HG03575 (cell line): ENCODE data around the gene FNDC5.

ENCODE experiments used
- ATAC-seq: cut with Tn5 transposase; IDR thresholded peaks from one replicate; pipeline ENCODE4 v1.9.1; 2021; ENCODE audit not compliant: unreplicated experiment, insufficient number of reproducible peaks, low FRiP score; ENCODE audit errors: extremely low read depth

Gene FNDC5

DNA sequence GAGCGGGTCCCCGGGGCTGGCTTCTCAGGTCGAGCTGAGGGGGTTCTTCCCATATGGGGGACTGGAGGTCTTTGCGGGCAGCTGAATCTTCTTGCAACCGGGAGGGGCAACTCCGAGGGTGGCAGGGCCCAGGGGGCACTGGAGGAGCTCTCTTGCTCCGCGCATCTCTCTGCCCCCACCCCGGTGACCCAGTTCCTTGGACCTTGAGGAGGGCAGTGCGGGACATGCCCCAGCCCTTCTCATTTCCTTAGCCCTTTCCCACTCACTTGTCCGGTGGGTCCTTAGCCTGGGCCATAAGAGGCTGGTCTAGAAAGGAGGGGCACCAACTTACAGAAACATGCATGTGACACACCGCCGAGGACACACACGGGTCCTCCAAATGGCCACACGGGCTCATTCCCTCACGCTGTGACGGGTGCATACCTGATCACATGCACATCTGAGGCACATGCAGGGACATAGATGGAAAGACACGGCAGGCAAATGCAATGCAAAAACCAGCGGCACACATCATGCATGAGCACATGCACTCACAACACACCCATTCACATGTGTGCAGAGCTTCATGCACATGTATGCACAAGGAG is 16.2 kb upstream of the FNDC5 start:
- ATAC-seq, result no peak

DNA sequence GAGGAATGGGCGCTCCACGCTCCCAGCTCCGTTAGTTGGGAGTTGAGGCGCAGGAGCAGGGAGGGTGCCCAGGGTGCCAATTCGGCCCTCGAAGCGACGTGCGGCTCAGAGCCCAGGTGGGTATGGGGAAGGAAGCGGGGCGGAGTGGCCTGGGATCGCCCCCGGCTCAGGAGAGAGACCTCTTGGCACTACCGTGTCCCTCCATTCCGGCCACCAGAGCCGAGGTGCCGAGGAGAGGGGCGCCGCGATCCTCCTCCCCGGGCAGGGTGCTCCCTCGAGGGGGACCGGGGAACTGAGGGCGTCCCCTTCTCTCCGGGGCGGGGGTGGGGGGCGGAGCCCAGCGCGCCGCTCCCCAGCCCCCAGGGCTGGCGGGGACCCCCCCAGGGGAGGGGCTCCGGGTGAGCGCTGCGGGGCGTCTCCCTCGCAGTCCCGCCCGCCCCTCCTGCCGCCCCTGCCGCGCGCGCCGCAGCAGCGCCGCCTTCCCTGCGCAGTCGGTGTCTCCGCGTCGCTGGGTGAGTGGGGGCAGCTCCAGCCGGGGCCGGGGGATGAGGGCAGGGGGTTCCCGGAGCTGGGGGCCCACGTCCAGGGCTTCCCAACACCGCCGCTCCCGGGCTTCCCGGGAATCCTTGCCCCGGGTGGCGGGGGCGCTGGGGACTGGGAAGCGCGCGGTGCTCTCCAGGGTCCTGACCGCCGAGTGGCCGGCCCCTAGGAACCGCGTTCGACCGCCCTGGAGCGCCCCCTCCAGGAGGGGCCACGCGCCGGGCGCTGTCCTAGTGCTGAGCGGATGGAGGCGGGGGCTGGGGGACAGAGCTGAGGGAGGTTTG is 15.5 kb upstream of the FNDC5 start, which contains the start of gene HPCA:
TSS of gene HPCA (plus strand) at position 488 of the 824 bp plus-strand sequence. CDS start 2,408 bp downstream, outside the sequence.
- no peak for ATAC-seq

DNA sequence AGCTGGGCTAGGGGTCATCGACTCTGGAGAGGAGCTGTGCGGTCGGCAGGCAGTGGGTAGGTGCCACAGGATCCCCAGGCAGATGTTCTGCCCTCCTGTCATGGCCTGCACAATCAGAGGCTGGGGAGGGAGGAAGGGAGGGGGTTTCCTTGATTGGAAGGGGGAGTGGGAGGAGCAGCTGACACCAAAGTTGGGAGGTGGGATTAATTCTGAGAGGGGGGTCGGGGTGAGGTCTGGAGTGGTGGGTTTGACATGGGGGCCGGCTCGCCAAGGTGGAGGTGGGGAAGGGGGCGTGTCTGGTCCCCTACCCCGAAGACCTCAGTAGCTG is 14.9 kb upstream of the FNDC5 start:
- ATAC-seq, result no peak

DNA sequence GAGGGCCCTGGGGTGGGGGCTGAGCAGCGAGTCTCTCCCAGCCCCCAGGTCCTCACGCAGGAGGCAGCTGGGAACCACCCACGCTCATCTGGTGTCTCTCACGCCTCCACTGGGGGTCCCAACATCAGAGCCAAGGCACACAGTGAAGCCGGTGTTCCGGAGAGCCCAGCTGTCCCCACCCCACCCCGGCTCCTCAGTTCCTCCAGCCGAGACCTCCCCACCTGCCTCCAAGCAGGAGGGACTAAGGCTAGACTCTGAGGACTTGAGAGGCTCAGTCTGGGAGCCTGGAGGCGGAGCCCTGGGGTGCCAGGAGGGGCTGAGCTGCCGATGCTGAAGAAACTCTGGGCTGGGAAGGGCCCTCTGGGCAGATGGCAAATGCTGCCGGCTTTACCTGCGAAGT is 14.0 kb upstream of the FNDC5 start:
- ATAC-seq, result no peak

DNA sequence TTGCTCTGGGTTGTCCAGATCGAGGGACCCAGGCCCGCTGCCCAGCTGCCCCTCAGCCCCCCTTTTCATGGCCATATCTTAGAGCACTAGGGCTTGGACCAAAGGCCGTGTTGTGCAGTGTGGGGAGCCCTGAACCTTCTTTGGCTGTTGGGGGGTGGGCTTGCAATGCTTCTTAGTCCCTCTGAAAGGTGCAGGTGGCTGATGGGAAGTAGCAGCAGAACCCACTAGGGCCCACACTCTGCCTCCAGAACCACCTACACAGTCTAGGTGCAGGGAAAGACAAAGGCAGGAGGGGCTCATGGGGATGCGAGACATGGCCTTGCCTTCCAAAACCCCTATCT is 13.3 kb upstream of the FNDC5 start:
- ATAC-seq, result no peak

DNA sequence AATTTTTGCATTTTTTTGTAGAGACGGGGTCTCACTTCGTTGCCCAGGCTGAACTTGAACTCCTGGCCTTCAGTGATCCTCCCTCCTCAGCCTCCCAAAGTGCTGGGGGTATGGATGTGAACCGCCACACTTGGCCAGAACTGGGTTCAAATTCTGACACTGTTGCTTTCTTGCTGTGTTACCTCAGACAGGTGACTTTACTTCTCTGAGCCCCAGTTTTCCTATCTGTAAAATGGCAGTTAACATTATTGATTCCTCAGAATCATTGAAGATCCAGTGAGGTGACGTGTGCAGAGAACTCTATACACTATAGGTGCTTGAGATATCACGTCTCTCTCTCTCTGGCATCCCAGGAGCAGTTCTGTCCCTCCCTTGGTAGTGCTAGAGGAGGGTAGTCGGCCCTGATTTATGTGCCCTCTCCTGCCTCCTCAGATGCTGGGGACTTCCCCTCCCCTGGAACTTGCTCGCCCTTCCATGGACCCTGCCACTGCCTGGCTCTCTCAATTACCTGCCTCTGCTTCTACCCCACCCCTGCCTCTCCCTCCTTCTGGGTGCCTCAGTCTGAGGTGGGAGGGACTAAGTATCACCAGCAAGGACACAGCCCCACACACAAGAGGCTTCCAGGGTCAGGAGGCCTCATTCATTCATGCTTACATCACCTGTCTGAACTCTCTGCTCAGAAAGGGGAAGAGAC is 12.8 kb upstream of the FNDC5 start:
- ATAC-seq, result no peak

DNA sequence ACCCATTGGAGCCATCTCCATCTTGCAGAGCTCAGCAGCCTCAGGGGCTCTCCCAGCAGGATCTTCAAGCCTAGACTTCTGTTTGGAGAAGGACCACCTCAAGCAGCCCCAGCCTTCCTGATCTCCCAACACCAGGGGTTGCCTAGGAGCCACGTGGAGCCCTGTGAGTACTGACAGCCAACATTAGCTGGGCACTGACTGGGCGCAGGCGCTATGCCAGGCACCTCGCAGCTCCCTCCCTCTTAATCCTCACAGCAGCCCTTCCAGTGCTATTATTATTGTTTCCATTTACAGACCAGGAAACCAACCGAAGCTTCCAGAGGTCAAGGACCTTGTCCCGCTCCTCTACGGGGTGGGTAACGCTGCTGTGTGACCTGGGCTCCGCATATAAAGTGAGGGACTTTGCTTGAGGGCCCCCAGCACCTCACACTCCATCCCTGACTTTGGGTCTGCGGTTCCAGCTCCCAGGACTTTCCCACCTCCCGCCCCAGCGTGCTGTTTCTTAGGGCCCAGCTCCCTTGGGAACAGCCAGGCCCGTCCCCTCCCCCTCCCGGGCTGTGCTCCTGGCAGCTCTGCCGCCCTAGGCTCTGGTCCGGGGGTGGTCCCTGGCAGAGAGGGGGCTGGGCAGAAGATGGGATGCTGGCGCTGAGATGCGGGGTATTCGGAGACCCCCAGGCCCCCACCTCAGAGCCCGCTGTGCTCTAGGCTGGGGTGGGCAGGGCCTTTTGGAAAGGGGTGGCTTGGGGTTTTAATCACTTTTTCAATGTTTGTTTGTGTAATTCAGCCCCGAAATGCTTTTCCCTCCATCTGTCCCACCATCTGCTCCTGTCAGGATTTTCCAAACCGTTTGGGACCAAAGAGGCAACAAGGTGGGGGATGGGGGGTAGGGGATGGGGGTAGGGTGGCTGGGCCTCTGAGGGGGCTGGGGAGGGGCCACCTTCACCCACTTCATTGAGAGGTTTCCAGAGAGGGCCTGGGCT is 11.4 kb upstream of the FNDC5 start:
- ATAC-seq, result no peak

DNA sequence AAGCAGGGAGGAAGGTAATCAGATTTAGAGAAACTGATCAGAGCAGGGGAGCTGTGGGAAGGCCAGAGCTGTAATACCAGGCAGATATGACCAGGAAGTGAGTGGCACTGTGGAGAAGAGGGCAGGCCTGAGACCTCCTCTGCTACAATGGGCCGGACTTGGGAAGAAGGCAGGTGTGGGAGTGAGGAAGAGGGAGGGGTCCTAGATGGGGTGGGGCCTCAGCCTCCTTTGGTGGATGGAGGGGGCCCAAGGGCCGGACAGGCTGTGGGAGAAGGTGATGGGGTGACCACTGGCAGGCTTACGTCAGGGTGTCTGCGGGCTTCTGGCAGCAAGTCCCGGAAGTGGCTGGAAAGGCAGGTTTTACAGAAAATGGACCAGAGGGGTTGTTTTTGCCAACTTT is 10.6 kb upstream of the FNDC5 start:
- ATAC-seq, result no peak

DNA sequence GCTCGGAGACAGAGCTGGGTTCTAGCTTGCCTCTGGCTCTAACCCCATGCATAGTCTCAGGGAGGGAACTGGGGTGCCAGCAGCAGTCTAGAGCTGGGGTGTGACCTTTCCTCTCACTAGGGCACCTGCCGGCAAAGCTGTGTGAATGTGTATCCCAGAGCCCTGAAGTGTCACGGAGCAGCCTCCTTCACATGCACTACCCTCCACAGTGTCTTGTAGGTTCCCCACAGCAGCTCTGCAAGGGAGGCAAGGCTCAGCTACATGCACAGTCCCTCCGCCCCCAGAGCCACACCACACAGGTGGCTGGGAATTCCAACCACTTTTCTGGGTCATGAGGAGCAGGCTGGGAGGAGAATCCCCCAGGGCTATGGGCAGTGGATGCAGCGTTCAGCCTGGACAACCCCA is 7.9 kb upstream of the FNDC5 start:
- ATAC-seq, result no peak

DNA sequence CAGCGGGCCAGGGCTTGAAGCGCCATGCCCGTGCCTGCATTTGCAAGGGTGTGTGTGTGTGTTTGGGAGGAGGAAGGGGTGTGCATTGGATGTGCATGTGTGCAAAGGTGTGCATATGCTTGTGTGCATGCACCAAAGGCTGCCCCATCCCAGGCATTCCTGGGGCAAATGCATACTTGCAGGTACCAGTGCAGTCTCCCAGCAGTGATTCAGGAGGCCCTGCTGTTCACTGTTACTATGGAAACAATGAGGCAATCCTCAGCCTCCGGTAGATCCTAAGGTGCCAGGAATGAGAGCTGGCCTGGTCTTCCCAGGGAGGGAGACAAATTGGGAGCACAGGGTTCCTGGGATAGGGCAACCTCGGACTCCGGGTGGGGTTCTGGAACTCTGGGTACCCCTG is 7.5 kb upstream of the FNDC5 start:
- ATAC-seq, result no peak

DNA sequence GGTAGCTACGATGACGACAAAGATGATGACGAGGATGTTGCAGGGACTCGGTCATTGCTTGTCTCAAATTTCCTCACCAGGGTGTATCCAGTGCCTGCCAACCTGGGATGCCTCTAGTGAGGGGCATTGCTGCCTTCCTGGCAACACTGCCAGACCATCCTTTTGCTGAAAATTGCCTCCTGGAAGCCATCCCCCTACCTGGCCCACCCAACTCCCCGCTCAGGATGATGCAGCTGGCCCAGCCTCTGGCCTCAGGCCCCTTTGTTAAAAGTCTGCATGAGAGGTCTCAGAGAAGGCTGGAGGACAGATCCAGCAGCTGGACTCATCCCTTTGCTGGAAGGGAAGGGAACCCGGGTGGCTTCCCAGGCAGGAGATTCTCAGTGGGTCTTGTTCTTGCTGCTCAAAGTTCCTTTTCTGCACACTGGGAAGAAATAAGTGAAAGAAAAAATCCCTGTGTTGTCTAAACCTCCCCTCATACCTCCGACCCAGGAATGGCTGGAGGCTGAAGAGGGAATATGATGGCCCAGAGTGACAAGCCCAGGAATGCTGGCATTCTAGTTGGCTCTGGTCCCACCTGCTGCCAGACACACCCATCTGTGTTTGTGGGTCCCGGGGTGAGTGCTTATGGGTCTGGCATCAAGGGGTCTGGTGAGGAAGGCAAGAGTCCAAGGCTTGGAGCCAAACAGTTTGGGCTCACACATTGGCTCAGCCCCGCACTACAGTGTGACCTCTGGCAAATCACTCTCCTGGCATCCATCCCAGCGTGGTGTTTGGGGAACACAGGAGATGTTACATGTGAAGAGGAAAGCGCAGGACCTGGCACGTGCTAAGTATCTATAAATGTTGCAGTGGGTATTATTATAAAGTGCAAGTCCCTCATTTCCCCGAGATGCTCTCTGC is 6.7 kb upstream of the FNDC5 start:
- ATAC-seq, result no peak

DNA sequence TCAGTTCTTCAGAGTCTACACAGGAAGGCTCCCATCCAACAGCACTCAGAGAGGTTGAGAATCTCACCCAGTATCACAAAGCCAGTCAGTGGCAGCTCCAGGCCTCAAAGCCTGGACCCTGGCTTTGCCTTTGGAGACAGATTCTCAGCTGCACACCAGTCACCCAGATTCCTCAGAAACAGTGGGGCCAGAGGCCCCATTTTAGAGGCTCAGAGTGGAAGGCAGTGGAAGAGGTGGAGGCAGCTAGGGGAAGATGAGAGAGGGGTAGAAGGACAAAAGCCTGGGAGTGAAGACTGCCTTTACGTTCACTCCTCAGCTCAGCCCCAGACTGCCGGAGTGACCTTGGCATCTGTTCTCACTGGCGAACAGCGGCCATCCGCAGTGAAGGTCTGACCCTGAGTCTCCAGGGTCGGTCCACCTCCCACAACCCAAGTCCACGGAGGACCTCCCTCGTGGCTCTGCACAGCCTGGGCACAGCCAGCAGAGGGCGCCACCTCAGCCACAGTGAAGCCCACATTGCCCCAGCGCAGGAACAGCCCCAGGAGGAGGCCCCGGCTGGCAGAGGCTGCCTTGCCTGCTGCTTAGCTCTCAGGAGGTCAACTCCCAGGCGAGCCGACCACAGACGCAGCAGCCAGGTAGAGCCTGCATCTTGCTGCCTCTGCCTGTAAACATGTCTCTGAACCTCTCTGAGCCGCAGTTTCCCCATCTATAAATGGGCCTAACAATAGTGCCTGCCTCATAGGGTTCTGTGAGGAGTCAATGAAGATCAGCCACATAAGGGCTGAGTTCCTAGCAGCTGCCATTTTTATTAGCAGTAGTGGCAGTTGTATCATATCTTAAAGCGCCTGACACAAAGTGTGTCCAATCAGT is 5.9 kb upstream of the FNDC5 start:
- ATAC-seq, result no peak

DNA sequence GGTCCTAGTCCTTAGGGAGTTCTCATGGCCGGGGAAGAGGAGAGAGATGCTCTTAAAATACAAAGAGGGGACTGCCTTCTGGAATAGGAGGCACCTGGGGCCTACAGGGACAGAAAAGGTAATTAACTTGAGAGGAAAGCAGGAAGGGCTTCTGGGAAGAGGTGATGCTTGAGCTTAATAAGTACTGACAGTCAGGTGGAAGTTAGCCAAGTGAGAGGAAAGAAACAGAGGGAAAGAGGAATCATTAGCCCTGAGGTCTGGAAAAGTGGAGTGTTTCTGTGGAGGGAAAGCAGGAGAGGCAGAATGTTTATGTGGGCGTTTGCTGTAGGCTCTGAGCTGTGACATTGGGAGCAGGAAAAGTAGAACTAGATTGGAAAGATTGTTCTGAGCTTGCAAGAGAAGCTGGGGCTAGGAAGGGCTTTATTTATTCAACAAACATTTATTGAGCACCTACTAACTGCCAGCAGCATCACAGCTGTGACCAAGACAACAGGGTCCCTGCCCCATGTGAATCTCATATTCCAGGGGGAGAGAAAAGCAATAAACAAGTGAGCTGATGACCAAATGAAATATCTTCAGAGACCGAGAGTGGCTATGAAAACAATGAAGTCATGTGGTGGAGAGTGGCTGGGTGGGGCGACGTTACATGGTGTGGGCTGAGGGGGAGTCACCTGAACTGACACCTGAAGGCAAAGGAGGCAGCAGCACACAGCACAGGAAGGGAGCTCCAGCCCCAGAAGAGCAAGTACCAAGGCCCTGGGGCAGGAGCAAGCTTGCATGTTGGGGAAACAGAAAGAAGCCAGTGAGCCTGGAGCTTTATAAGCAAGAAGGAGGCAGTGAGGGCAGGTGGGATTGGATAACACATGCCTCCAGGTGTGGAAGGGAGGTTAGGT is 4.4 kb upstream of the FNDC5 start:
- no peak for ATAC-seq

DNA sequence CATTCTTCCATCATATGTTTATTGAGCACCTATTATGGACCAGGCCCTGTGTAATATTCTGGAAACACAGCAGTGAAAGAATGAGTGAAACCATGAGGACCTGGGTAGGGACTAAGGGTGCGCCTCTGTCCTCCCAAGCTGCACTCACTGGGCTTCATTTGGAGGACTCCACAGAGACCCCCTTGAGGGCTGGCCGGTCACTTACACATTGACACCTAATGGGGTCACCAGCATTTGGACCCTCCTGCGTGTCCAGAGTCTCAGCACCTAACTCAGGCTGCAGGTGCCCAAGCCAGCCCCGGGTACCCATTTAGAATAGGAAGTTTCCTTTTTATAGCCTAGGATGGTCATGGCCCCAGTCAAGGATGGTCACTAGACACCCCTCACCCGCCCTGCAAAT is 2.8 kb upstream of the FNDC5 start:
- ATAC-seq, result no peak

DNA sequence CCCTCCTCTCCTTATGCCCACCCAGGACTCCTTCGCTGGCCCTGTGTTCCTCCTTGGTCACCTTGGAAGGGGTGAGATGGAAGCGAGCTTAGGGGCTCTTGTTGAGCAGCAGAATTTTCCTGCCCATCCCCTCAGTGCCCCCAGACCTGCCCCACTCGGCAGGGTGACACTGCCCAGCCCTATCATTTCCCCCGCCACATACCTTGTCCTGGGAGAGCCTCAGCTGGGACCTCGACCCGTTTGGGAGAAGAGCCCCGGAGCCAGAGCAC is 1.4 kb upstream of the FNDC5 start:
- no peak for ATAC-seq

DNA sequence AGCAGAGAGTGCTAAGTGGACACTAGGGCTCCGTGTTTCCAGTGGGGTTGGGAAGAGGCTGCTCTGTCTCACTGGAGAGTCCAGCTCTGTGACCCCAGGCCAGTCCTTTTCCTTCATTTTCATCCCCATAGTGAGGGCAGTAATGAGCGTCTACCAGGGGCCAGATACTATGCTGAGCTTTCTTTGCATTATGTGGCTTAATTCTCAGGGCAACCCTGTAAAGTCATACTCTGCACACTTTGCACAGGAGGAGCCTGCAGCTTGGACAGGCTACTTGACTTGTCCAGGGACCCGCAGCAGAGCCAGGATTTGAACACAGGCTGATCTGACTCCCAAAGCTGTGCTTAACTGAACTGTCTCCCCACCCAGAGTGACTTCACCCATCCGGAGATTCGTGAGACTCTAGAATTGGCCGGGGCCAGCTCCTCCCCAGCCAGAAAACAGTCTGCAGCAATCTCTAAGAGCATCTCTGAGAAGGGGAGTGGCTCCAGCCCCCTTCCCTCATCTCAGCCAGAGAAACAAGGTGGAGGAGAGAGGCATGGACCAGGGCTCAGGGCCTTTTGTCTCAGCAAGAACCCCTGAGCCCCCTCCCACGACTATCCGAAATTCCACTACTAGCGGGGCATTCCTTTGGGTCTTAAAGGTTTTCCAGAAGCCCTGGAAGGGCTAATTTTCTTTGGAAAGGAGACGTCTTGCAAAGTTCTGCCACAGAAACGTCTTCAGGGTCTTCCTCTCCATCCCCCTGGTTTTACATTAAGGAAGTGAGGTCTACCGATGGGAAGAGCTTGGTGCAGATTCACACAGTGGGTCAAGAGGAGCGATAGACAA is 866 bp upstream of the FNDC5 start:
- ATAC-seq, result no peak
